HCT116 (cell line): ENCODE measurements around the gene LEAP2. TPM values are rescaled to one million over a fixed set of nuclear protein-coding genes. Genes with fewer than 3 reads are reported as not detected.

Experiments used
- ATAC-seq: fragments of 200-7000 bp; cut with Tn5 transposase; 2 replicates; pipeline ENCODE4 v1.9.1; 2020; ENCODE audit warnings: mild to moderate bottlenecking, moderate library complexity
- BruUV-seq: library from RNA; stranded (reverse); fragments of 400-500 nt; replicated peaks from 2 replicates; lab custom pipeline; 2021; lab: Mats Ljungman, UMichigan
- CTCF ChIA-PET: fragments of 300-600 bp; sonication (Branson Sonifier 250); formaldehyde crosslinking; loops from one replicate; lab custom pipeline; 2021; ENCODE audit warnings: antibody characterized with exemption; lab: Charles Lee
- POLR2A ChIA-PET: fragments of 300-600, 350-600 bp; sonication (Branson Sonifier 250); formaldehyde crosslinking; loops from one replicate; lab custom pipeline; 2021; ENCODE audit warnings: antibody characterized with exemption; lab: Charles Lee
- RAD21 ChIA-PET, 2 experiments: fragments of 300-600 bp; sonication (Branson Sonifier 250); formaldehyde crosslinking; loops; one replicate each; lab custom pipeline; 2023; ENCODE audit warnings: low total read pairs in 2 of 2; ENCODE audit not compliant: uncharacterized antibody in 2 of 2, unreplicated experiment in 2 of 2, low non-redundant PET in 1 of 2; lab: Charles Lee
- DNase-seq: peaks from one replicate; pipeline ENCODE4 v3.0.0-alpha.2; 2010; ENCODE audit warnings: low read depth, low spot score
- H2AFZ ChIP-seq: fragments of 200-600 bp; shearing (Covaris generic), sonication (generic); 2 replicates; pipeline ENCODE4 v1.6.1; 2017; ENCODE audit warnings: low read depth, mixed run types, mixed read lengths, antibody characterized with exemption, low read length; ENCODE audit not compliant: poor library complexity, severe bottlenecking
- H3K27ac ChIP-seq: 2 replicates; pipeline ENCODE4 v1.5.1; 2012; ENCODE audit warnings: low read depth, low read length
- H3K27me3 ChIP-seq: fragments of 200-600 bp; sonication (generic); 2 replicates; pipeline ENCODE4 v1.6.1; 2016; ENCODE audit warnings: mixed run types, low read length, mixed read lengths; ENCODE audit not compliant: insufficient read depth
- H3K36me3 ChIP-seq, 2 experiments: fragments of 200-500 bp in 1 of 2; fragments of 200-600 bp in 1 of 2; sonication (Bioruptor generic) in 1 of 2; sonication (generic) in 1 of 2; 2 replicates each; pipeline versions ENCODE4 v1.5.1 to v1.6.1; 2014 to 2016; ENCODE audit warnings: low read length in 2 of 2, inconsistent platforms in 1 of 2, mixed read lengths in 1 of 2, mixed run types in 1 of 2; ENCODE audit not compliant: insufficient read depth in 2 of 2, control insufficient read depth in 1 of 2
- H3K4me1 ChIP-seq, 2 experiments: fragments of 200-600 bp in 1 of 2; sonication (generic) in 1 of 2; 2 replicates each; pipeline versions ENCODE4 v1.5.1 to v1.6.1; 2012 to 2017; ENCODE audit warnings: low read length in 2 of 2, inconsistent platforms in 1 of 2, mild to moderate bottlenecking in 1 of 2, mixed read lengths in 1 of 2, mixed run types in 1 of 2, moderate library complexity in 1 of 2; ENCODE audit not compliant: insufficient read depth in 2 of 2, control insufficient read depth in 1 of 2
- H3K4me2 ChIP-seq: fragments of 200-600 bp; sonication (generic); 2 replicates; pipeline ENCODE4 v1.6.1; 2017; ENCODE audit warnings: mixed run types, low read length, mixed read lengths
- H3K4me3 ChIP-seq, 2 experiments: fragments of 200-600 bp in 1 of 2; sonication (generic) in 1 of 2; replicated peaks in 1 of 2; 2 replicates each; pipeline ENCODE4 v1.5.1; 2011 to 2016; ENCODE audit warnings: low read length in 2 of 2, control low read depth in 1 of 2, low read depth in 1 of 2, mild to moderate bottlenecking in 1 of 2, mixed read lengths in 1 of 2, mixed run types in 1 of 2
- H3K79me2 ChIP-seq: fragments of 200-600 bp; sonication (generic); 2 replicates; pipeline ENCODE4 v1.6.1; 2017; ENCODE audit warnings: mild to moderate bottlenecking, mixed run types, low read length, moderate library complexity, mixed read lengths; ENCODE audit not compliant: insufficient read depth
- H3K9ac ChIP-seq: fragments of 200-600 bp; sonication (generic); 2 replicates; pipeline ENCODE4 v1.6.1; 2016; ENCODE audit warnings: low read length, mixed read lengths
- H3K9me2 ChIP-seq: fragments of 200-600 bp; sonication (generic), shearing (Covaris generic); 2 replicates; pipeline ENCODE4 v1.6.1; 2017; ENCODE audit warnings: mixed run types, mild to moderate bottlenecking, moderate library complexity; ENCODE audit not compliant: insufficient read depth
- H3K9me3 ChIP-seq, 2 experiments: fragments of 200-500 bp in 1 of 2; fragments of 200-600 bp in 1 of 2; sonication (Bioruptor generic) in 1 of 2; sonication (generic) in 1 of 2; 2 replicates each; pipeline ENCODE4 v1.6.1; 2014 to 2017; ENCODE audit warnings: low read length in 2 of 2, mixed read lengths in 2 of 2, inconsistent platforms in 1 of 2, low read depth in 1 of 2, mild to moderate bottlenecking in 1 of 2, mixed run types in 1 of 2, moderate library complexity in 1 of 2; ENCODE audit not compliant: control insufficient read depth in 1 of 2, insufficient read depth in 1 of 2
- H4K20me1 ChIP-seq: fragments of 200-600 bp; sonication (generic), shearing (Covaris generic); 2 replicates; pipeline ENCODE4 v1.6.1; 2017; ENCODE audit warnings: mixed run types, mild to moderate bottlenecking, moderate library complexity; ENCODE audit not compliant: insufficient read depth
- FOSL1 ChIP-seq: IDR thresholded peaks from 2 replicates; pipeline ENCODE4 v1.6.1; 2012; ENCODE audit warnings: low read depth
- SIN3A ChIP-seq: IDR thresholded peaks from 2 replicates; pipeline ENCODE4 v1.6.1; 2012; ENCODE audit warnings: low read depth
- ZFX ChIP-seq: fragments of 450-650 bp; IDR thresholded peaks from 2 replicates; pipeline ENCODE4 v1.6.1; 2017
- ZNF274 ChIP-seq: fragments of 200-500 bp; sonication (Bioruptor generic); IDR thresholded peaks from 2 replicates; pipeline ENCODE4 v1.6.1; 2014; ENCODE audit warnings: mild to moderate bottlenecking, low read depth, low read length, inconsistent platforms
- intact Hi-C: fragments of 100-400 bp; cut with micrococcal nuclease; formaldehyde crosslinking; loops from 2 replicates; pipeline ENCODE4 v1.10.0; 2022
- total RNA-seq: library from RNA; stranded (reverse); gene quantifications from one replicate; pipeline ENCODE4 v1.2.1, GENCODE V29; 2021; ENCODE audit not compliant: unreplicated experiment
- TF ChIP-seq, protein P1 (sequence below): IDR thresholded peaks from 2 replicates; pipeline ENCODE4 v1.6.1; 2012; ENCODE audit warnings: low read depth

Gene LEAP2
- total RNA-seq, 1 experiment from 2014 or later = 1.2 TPM

DNA sequence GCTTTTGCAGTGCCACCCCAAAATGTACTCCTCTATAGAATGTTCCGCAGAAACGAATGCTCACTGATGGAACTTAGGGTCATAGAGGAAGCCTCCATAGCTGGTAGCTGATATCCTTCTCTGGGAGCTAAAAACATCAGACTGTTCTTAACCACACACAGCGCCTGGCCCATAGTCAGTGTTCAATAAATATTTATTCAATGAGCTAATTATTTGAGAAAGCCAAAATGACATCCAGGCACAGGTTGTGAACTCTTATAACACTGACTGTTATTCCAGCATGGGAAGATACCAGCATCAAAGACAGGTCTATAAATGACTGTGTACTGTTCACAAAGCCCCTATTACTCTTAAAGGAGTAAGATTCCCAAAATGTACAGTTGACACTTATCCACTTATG, 20.1 kb upstream of the LEAP2 start (continued):
- TF ChIP-seq SIN3A (no peak), ZNF274 (no peak)
- TF ChIP-seq, all 23 proteins: peak for 0

DNA sequence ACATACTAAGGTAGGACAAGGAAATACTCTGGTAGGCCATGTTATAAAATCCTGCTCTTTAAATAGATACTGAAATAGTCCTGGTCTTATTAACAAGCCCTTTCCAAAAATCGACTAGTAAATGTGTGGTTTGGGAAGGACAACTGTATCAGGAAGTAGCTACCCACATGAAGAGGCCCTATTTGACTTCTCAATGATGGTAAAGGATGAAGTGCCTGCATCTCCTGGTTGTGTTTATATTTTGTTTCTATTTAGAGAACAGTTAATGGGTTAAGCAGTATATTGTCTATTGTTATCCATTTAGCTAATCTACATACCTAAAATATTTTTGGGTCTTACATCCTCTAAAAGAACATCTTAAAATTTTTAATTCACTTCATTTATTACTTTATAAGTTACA, 19.7 kb upstream of the LEAP2 start:
- no peaks in the 10 kb centered on the region for H3K4me1 ChIP-seq
- no peak for ATAC-seq
- H3K79me2 ChIP-seq = no peaks in the 10 kb centered on the region
- no peaks in the 10 kb centered on the region for H3K36me3 ChIP-seq
- intact Hi-C loops = no loop called here
- H3K4me2 ChIP-seq = no peak overlapping the region
- no peaks in the 10 kb centered on the region for H3K9me3 ChIP-seq
- H3K27ac ChIP-seq = no peak overlapping the region
- BruUV-seq = no TSS peak
- ChIA-PET RAD21 (no interaction called here), CTCF (interaction anchor here (1.1 kb wide), 1 partner anchor 11 kb away, joined by 3 read pairs; no protein-coding TSS in a partner anchor), POLR2A (interaction anchor here (1.3 kb wide), 1 partner anchor 11 kb away, joined by 4 read pairs; no protein-coding TSS in a partner anchor)
- no peaks in the 10 kb centered on the region for H3K9me2 ChIP-seq
- no peaks in the 10 kb centered on the region for H4K20me1 ChIP-seq
- TF ChIP-seq, protein P1, sequence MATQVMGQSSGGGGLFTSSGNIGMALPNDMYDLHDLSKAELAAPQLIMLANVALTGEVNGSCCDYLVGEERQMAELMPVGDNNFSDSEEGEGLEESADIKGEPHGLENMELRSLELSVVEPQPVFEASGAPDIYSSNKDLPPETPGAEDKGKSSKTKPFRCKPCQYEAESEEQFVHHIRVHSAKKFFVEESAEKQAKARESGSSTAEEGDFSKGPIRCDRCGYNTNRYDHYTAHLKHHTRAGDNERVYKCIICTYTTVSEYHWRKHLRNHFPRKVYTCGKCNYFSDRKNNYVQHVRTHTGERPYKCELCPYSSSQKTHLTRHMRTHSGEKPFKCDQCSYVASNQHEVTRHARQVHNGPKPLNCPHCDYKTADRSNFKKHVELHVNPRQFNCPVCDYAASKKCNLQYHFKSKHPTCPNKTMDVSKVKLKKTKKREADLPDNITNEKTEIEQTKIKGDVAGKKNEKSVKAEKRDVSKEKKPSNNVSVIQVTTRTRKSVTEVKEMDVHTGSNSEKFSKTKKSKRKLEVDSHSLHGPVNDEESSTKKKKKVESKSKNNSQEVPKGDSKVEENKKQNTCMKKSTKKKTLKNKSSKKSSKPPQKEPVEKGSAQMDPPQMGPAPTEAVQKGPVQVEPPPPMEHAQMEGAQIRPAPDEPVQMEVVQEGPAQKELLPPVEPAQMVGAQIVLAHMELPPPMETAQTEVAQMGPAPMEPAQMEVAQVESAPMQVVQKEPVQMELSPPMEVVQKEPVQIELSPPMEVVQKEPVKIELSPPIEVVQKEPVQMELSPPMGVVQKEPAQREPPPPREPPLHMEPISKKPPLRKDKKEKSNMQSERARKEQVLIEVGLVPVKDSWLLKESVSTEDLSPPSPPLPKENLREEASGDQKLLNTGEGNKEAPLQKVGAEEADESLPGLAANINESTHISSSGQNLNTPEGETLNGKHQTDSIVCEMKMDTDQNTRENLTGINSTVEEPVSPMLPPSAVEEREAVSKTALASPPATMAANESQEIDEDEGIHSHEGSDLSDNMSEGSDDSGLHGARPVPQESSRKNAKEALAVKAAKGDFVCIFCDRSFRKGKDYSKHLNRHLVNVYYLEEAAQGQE = no peak
- TF ChIP-seq ZFX (no peak), FOSL1 (no peak)
- DNase-seq = no peak
- H2AFZ ChIP-seq = no peak overlapping the region
- H3K9ac ChIP-seq = no peak overlapping the region
- no peak overlapping the region for H3K4me3 ChIP-seq
- no peaks in the 10 kb centered on the region for H3K27me3 ChIP-seq
